K562 (cell line): ENCODE measurements around the gene SLC4A2. TPM values are rescaled to one million over a fixed set of nuclear protein-coding genes. Genes with fewer than 3 reads are reported as not detected.

Experiments
- ATAC-seq: fragments of 200-7000 bp; cut with Tn5 transposase; 3 replicates; pipeline ENCODE4 v1.9.1; 2020; ENCODE audit warnings: moderate library complexity
- BruUV-seq: library from RNA; stranded (reverse); fragments of 400-500 nt; replicated peaks from 2 replicates; lab custom pipeline; 2021; lab: Mats Ljungman, UMichigan
- CTCF ChIA-PET: fragments of 300-600 bp; formaldehyde crosslinking; extraction: SDS; loops from one replicate; lab custom pipeline; 2021; ENCODE audit warnings: low intra/inter-chr PET ratio; lab: Yijun Ruan, JAX
- POLR2A ChIA-PET: fragments of 300-600, 350-650 bp; sonication (Branson Sonifier 250); formaldehyde crosslinking; extraction: SDS; loops from one replicate; lab custom pipeline; 2021; ENCODE audit warnings: antibody characterized with exemption, inconsistent platforms; lab: Yijun Ruan, JAX
- DNase-seq, 4 experiments: peaks; one replicate each; pipeline versions ENCODE4 v3.0.0 to v3.0.0-alpha.2; 2011 to 2018; ENCODE audit warnings: low spot score in 3 of 4, mixed read lengths in 3 of 4; ENCODE audit errors: extremely low read depth in 1 of 4
- FAIRE-seq: peaks from 2 replicates; lab custom pipeline; 2011; peaks lifted over from hg19 to GRCh38; lab: Jason Lieb, UNC
- H2AFZ ChIP-seq: 2 replicates; pipeline ENCODE4 v1.6.0; 2011; ENCODE audit warnings: low read depth, low read length, control low read depth, inconsistent platforms
- H3K27ac ChIP-seq: fragments of 200-600 bp; 3 replicates; pipeline ENCODE4 v1.8.0; 2011; ENCODE audit warnings: low read depth, mild to moderate bottlenecking, control low read depth, inconsistent platforms, low read length, moderate library complexity, mixed read lengths; ENCODE audit errors: extremely low read depth
- H3K27me3 ChIP-seq, 2 experiments: fragments of 300-600 bp in 1 of 2; 2 replicates in 1 of 2; 3 replicates in 1 of 2; pipeline versions ENCODE4 v1.6.0 to v1.8.0; 2011; ENCODE audit warnings: inconsistent platforms in 2 of 2, low read length in 2 of 2, mild to moderate bottlenecking in 1 of 2, mixed read lengths in 1 of 2, moderate library complexity in 1 of 2; ENCODE audit not compliant: control insufficient read depth in 2 of 2, insufficient read depth in 2 of 2
- H3K36me3 ChIP-seq: fragments of 300-600 bp; 3 replicates; pipeline ENCODE4 v1.8.0; 2011; ENCODE audit warnings: mild to moderate bottlenecking, low read length, inconsistent platforms; ENCODE audit not compliant: control insufficient read depth, insufficient read depth
- H3K4me1 ChIP-seq, 2 experiments: fragments of 200-600 bp in 1 of 2; replicated peaks in 1 of 2; 2 replicates in 1 of 2; 3 replicates in 1 of 2; pipeline versions ENCODE4 v1.5.1 to v1.8.0; 2011; ENCODE audit warnings: inconsistent platforms in 2 of 2, low read length in 2 of 2, mild to moderate bottlenecking in 1 of 2, mixed read lengths in 1 of 2, moderate library complexity in 1 of 2; ENCODE audit not compliant: control insufficient read depth in 2 of 2, insufficient read depth in 2 of 2
- H3K4me2 ChIP-seq: 2 replicates; pipeline ENCODE4 v1.6.1; 2011; ENCODE audit warnings: low read length, control low read depth, inconsistent platforms, mixed read lengths; ENCODE audit not compliant: insufficient read depth
- H3K4me3 ChIP-seq: fragments of 200-600 bp; sonication (generic), shearing (Covaris generic); 2 replicates; pipeline ENCODE4 v1.5.1; 2016; ENCODE audit warnings: control low read depth, inconsistent platforms
- H3K79me2 ChIP-seq: fragments of 200-600 bp; 3 replicates; pipeline ENCODE4 v1.8.0; 2011; ENCODE audit warnings: low read length, inconsistent platforms; ENCODE audit not compliant: control insufficient read depth, insufficient read depth
- H3K9ac ChIP-seq, 2 experiments: 2 replicates each; pipeline versions ENCODE4 v1.6.0 to v1.6.1; 2011; ENCODE audit warnings: low read depth in 2 of 2, low read length in 2 of 2, control low read depth in 1 of 2, inconsistent platforms in 1 of 2, mild to moderate bottlenecking in 1 of 2, mixed read lengths in 1 of 2; ENCODE audit not compliant: insufficient read depth in 1 of 2
- H3K9me1 ChIP-seq: one replicate; pipeline ENCODE4 v1.6.0; 2011; ENCODE audit warnings: inconsistent platforms, mild to moderate bottlenecking, low read length, moderate library complexity; ENCODE audit not compliant: control insufficient read depth, insufficient read depth
- H3K9me3 ChIP-seq: replicated peaks from 2 replicates; pipeline ENCODE4 v1.5.1; 2011; ENCODE audit warnings: low read depth, low read length, inconsistent platforms; ENCODE audit not compliant: control insufficient read depth, insufficient read depth
- H4K20me1 ChIP-seq: replicated peaks from 2 replicates; pipeline ENCODE4 v1.6.1; 2011; ENCODE audit warnings: low read length, inconsistent platforms, mixed read lengths; ENCODE audit not compliant: control insufficient read depth, insufficient read depth
- FOXP4 ChIP-seq: sonication (generic); formaldehyde crosslinking; IDR thresholded peaks from 2 replicates; pipeline ENCODE4 v1.8.0; 2022; ENCODE audit warnings: mild to moderate bottlenecking, missing genetic modification reagents, borderline replicate concordance
- IFI16 ChIP-seq: fragments of 250-450 bp; sonication (Bioruptor Pico); IDR thresholded peaks from 2 replicates; pipeline ENCODE4 v2.1.2; 2022; ENCODE audit warnings: mild to moderate bottlenecking, inconsistent platforms
- NR3C1 ChIP-seq: sonication (generic); formaldehyde crosslinking; IDR thresholded peaks from 2 replicates; pipeline ENCODE4 v1.8.1; 2022; ENCODE audit warnings: missing genetic modification reagents
- PRPF4 ChIP-seq: fragments of 200-400 bp; formaldehyde crosslinking; IDR thresholded peaks from one replicate; pipeline ENCODE4 v1.6.1; 2017; ENCODE audit warnings: low read length, low read depth, mild to moderate bottlenecking; ENCODE audit not compliant: insufficient read depth, poor library complexity, severe bottlenecking
- RBFOX2 ChIP-seq: fragments of 200-400 bp; formaldehyde crosslinking; IDR thresholded peaks from 2 replicates; pipeline ENCODE4 v1.6.1; 2017; ENCODE audit warnings: low read depth, mild to moderate bottlenecking, low read length, moderate library complexity
- SAFB ChIP-seq: fragments of 200-400 bp; formaldehyde crosslinking; IDR thresholded peaks from 2 replicates; pipeline ENCODE4 v1.6.1; 2017; ENCODE audit warnings: low read depth, low read length, borderline replicate concordance
- SNIP1 ChIP-seq: fragments of 450-650 bp; IDR thresholded peaks from 2 replicates; pipeline ENCODE4 v1.7.1; 2017; ENCODE audit warnings: low read depth, mild to moderate bottlenecking
- U2AF1 ChIP-seq: fragments of 200-400 bp; formaldehyde crosslinking; optimal IDR thresholded peaks from 2 replicates; pipeline ENCODE3; 2017; ENCODE audit warnings: mild to moderate bottlenecking, low read depth, low read length, moderate library complexity
- ZNF3 ChIP-seq: fragments of 250-450 bp; sonication (Bioruptor Pico); IDR thresholded peaks from 2 replicates; pipeline ENCODE4 v1.5.0; 2021; ENCODE audit warnings: mild to moderate bottlenecking, moderate library complexity
- ZNF398 ChIP-seq: fragments of 250-450 bp; sonication (Bioruptor Pico); IDR thresholded peaks from 2 replicates; pipeline ENCODE4 v1.8.0; 2021; ENCODE audit warnings: moderate library complexity, mild to moderate bottlenecking, inconsistent platforms
- WGBS: fragments of 100-300 bp; shearing (Covaris generic); methylation state at CpG from one replicate; pipeline ENCODE4 v1.1.6; 2016; ENCODE audit warnings: low coverage, mixed read lengths; ENCODE audit not compliant: insufficient coverage; ENCODE audit errors: missing lambda C conversion rate; 5-methylcytosine and 5-hydroxymethylcytosine counted together
- in situ Hi-C: fragments of 300-500 bp; cut with MboI; formaldehyde crosslinking; loops from 4 replicates; pipeline ENCODE4 v1.15.0; 2018; ENCODE audit warnings: inconsistent platforms, mixed read lengths
- intact Hi-C: fragments of 100-400 bp; cut with micrococcal nuclease; formaldehyde crosslinking; loops from 2 replicates; pipeline ENCODE4 v1.14.2; 2022
- polyA plus RNA-seq, 8 experiments: library from polyadenylated mRNA; depleted of rRNA in 4 of 8; stranded (reverse) in 5 of 8; unstranded in 3 of 8; fragments of >200 nt; fragmentation: Nextera tagmentation in 2 of 8; fragmentation: Illumina TruSeq in 1 of 8; extraction: Ambion mirVana in 2 of 8; extraction: Trizol in 1 of 8; gene quantifications; 2 replicates each; pipeline versions ENCODE4 v1.2.1 to v1.2.3, GENCODE V29; 2011 to 2014; ENCODE audit warnings: inconsistent platforms in 1 of 8, missing spikeins in 1 of 8
- total RNA-seq, 7 experiments: library from RNA; depleted of rRNA in 6 of 7; stranded (reverse); fragments of >200 nt in 6 of 7; fragmentation: Illumina TruSeq in 2 of 7; extraction: Trizol in 2 of 7; gene quantifications; 2 replicates each; pipeline versions ENCODE4 v1.2.1 to v1.2.3, GENCODE V29; 2011 to 2021; ENCODE audit warnings: low replicate concordance in 1 of 7
- TF ChIP-seq, protein P1 (sequence below): IDR thresholded peaks from 2 replicates; pipeline ENCODE4 v1.6.1; 2011; ENCODE audit warnings: borderline replicate concordance, low read depth, mild to moderate bottlenecking, moderate library complexity, low read length; ENCODE audit not compliant: insufficient read depth, poor library complexity, severe bottlenecking

Gene SLC4A2
- total and polyA plus RNA-seq, 9 of the 15 experiments (the other 6 are each of a cell fraction or from before 2014, with no cell fraction given), result 11.4 to 375 (median 130) TPM

- 71% methylated on average over 81 of the region's 82 CpGs for WGBS
- intact Hi-C loops (loop anchor here (1.0 to 10.0 kb wide), 2 partner anchors 9 to 156 kb away; no protein-coding TSS in a partner anchor), in situ Hi-C loops (no loop called here)
- FAIRE-seq (no peak), DNase-seq (peak in 1 of 4 experiments; percentile 24), ATAC-seq (peak; percentile 4)
- ChIA-PET CTCF (interaction anchor here (0.7 to 1.6 kb wide), 3 partner anchors 10 to 121 kb away, joined by 3 to 5 read pairs (median 3); no protein-coding TSS in a partner anchor), POLR2A (interaction anchor here (0.6 to 14.3 kb wide), 9 partner anchors 7 to 89 kb away, joined by 3 to 146 read pairs (median 4); partner anchors contain the start of genes ABCB8 and FASTK)
- Histone ChIP-seq H3K9me3 (no peaks in the 10 kb centered on the region), H3K36me3 (peaks cover 22% of the 10 kb centered on the region; the same call in 2 of the 3 replicates), H3K27ac (peak overlapping the region; percentile 70), H3K4me3 (peak overlapping the region; percentile 40), H2AFZ (peak overlapping the region; percentile 96), H3K4me1 (peaks cover 21 to 70% of the 10 kb centered on the region in 2 experiments; a peak in 4 of 5 replicates), H3K27me3 (no peaks in the 10 kb centered on the region; a peak in 1 of 5 replicates), H4K20me1 (no peaks in the 10 kb centered on the region), H3K9me1 (no peaks in the 10 kb centered on the region), H3K79me2 (no peaks in the 10 kb centered on the region), H3K4me2 (peak overlapping the region; percentile 95), H3K9ac (peak overlapping the region; percentile 73 to 93; a peak in 3 of 4 replicates)
- BruUV-seq, result no TSS peak
- TF ChIP-seq ZNF3 (CRISPR knock-in tag) (no peak), FOXP4 (CRISPR knock-in tag) (no peak), SNIP1 (no peak), SAFB (0 out of 2 replicates have a peak, but pooled peaks have one; percentile 36), RBFOX2 (peak; percentile 3; the same call in 1 of the 2 replicates), U2AF1 (peak; percentile 12), ZNF398 (CRISPR knock-in tag) (no peak), PRPF4 (peak; percentile 24), NR3C1 (CRISPR knock-in tag) (peak; percentile 32; the same call in 1 of the 2 replicates), IFI16 (CRISPR knock-in tag) (no peak)
- TF ChIP-seq, protein P1, sequence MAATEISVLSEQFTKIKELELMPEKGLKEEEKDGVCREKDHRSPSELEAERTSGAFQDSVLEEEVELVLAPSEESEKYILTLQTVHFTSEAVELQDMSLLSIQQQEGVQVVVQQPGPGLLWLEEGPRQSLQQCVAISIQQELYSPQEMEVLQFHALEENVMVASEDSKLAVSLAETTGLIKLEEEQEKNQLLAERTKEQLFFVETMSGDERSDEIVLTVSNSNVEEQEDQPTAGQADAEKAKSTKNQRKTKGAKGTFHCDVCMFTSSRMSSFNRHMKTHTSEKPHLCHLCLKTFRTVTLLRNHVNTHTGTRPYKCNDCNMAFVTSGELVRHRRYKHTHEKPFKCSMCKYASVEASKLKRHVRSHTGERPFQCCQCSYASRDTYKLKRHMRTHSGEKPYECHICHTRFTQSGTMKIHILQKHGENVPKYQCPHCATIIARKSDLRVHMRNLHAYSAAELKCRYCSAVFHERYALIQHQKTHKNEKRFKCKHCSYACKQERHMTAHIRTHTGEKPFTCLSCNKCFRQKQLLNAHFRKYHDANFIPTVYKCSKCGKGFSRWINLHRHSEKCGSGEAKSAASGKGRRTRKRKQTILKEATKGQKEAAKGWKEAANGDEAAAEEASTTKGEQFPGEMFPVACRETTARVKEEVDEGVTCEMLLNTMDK, result no peak
Measured at GRCh38 chr7:151018421-151019129, 40.8 kb upstream of the SLC4A2 start.
